Measurements from ENCODE around the gene FHIT.

FHIT gene

GRCh38 chr3:61169621-61170251, 81.5 kb downstream of the FHIT start:
- DNase-seq = no peak

- DNase-seq = no peak
Measured at GRCh38 chr3:61168286-61168685, 83.0 kb downstream of the FHIT start.

GRCh38 chr3:61162965-61163364, 88.3 kb downstream of the FHIT start:
- no peak for DNase-seq

- DNase-seq = no peak
Measured at GRCh38 chr3:61158667-61159066, 92.6 kb downstream of the FHIT start.

GRCh38 chr3:61158216-61158615, 93.0 kb downstream of the FHIT start:
- no peak for DNase-seq

GRCh38 chr3:61157414-61157813, 93.8 kb downstream of the FHIT start:
- no peak for DNase-seq

- no peak for DNase-seq
Measured at GRCh38 chr3:61155701-61156292, 95.5 kb downstream of the FHIT start.

- DNase-seq = no peak
Measured at GRCh38 chr3:61154457-61155198, 96.6 kb downstream of the FHIT start.

GRCh38 chr3:61152071-61152470, 99.2 kb downstream of the FHIT start:
- no peak for DNase-seq

GRCh38 chr3:61149236-61149635, 102.0 kb downstream of the FHIT start:
- no peak for DNase-seq

GRCh38 chr3:61146010-61146890, 105.0 kb downstream of the FHIT start:
- no peak for DNase-seq

GRCh38 chr3:61141697-61142096, 109.6 kb downstream of the FHIT start:
- no peak for DNase-seq

GRCh38 chr3:61141227-61141626, 110.0 kb downstream of the FHIT start:
- DNase-seq = no peak

- no peak for DNase-seq
Measured at GRCh38 chr3:61139686-61140085, 111.6 kb downstream of the FHIT start.

GRCh38 chr3:61138401-61138800, 112.9 kb downstream of the FHIT start:
- no peak for DNase-seq

- no peak for DNase-seq
Measured at GRCh38 chr3:61136191-61136590, 115.1 kb downstream of the FHIT start.

GRCh38 chr3:61134532-61134931, 116.7 kb downstream of the FHIT start:
- no peak for DNase-seq

- no peak for DNase-seq
Measured at GRCh38 chr3:61132062-61132461, 119.2 kb downstream of the FHIT start.

- no peak for DNase-seq
Measured at GRCh38 chr3:61118830-61119229, 132.4 kb downstream of the FHIT start.

- no peak for DNase-seq
Measured at GRCh38 chr3:61117045-61117898, 134.0 kb downstream of the FHIT start.

GRCh38 chr3:61114316-61114953, 136.8 kb downstream of the FHIT start:
- no peak for DNase-seq

GRCh38 chr3:61111825-61112224, 139.4 kb downstream of the FHIT start:
- DNase-seq = peak in 1 of 5 donors; percentile 57

Measured in T-helper 1 cell (primary cell).